WTC11 (cell line): ENCODE measurements around the gene GALNT6. TPM values are rescaled to one million over a fixed set of nuclear protein-coding genes. Genes with fewer than 3 reads are reported as not detected.

Experiments used
- ATAC-seq: fragments of 200-7000 bp; cut with Tn5 transposase; 2 replicates; pipeline ENCODE4 v1.10.0; 2021; ENCODE audit warnings: mild to moderate bottlenecking, moderate library complexity
- CTCF ChIA-PET: fragments of 300-600 bp; sonication (Branson Sonifier 250); formaldehyde crosslinking; loops from one replicate; lab custom pipeline; 2021; ENCODE audit warnings: antibody characterized with exemption; lab: Charles Lee
- POLR2A ChIA-PET: fragments of 350-600 bp; sonication (Branson Sonifier 250); formaldehyde crosslinking; loops from one replicate; lab custom pipeline; 2021; ENCODE audit warnings: antibody characterized with exemption; lab: Charles Lee
- DNase-seq: peaks from one replicate; pipeline ENCODE4 v3.0.0; 2021; ENCODE audit warnings: low spot score
- H3K27ac Mint-ChIP-seq: 2 replicates; pipeline ENCODE4 v1.8.0; 2021; ENCODE audit warnings: mixed read lengths
- H3K27me3 Mint-ChIP-seq: 2 replicates; pipeline ENCODE4 v1.8.0; 2021; ENCODE audit warnings: low read depth, mild to moderate bottlenecking, moderate library complexity, mixed read lengths
- H3K36me3 Mint-ChIP-seq: 2 replicates; pipeline ENCODE4 v1.8.0; 2021; ENCODE audit warnings: mixed read lengths
- H3K4me1 Mint-ChIP-seq: 2 replicates; pipeline ENCODE4 v1.8.0; 2022; ENCODE audit warnings: mixed read lengths
- H3K4me3 Mint-ChIP-seq: 2 replicates; pipeline ENCODE4 v1.8.0; 2021; ENCODE audit warnings: mild to moderate bottlenecking, moderate library complexity, mixed read lengths
- H3K9me3 Mint-ChIP-seq: 2 replicates; pipeline ENCODE4 v1.8.0; 2021; ENCODE audit warnings: mixed read lengths
- ESRRA ChIP-seq: sonication (generic); formaldehyde crosslinking; IDR thresholded peaks from 2 replicates; pipeline ENCODE4 v1.8.1; 2022; ENCODE audit warnings: mild to moderate bottlenecking, missing genetic modification reagents, borderline replicate concordance
- FOXP1 ChIP-seq: sonication (generic); formaldehyde crosslinking; IDR thresholded peaks from 2 replicates; pipeline ENCODE4 v1.8.0; 2022; ENCODE audit warnings: missing genetic modification reagents, mild to moderate bottlenecking, moderate library complexity, borderline replicate concordance
- KAT7 ChIP-seq: sonication (generic); formaldehyde crosslinking; IDR thresholded peaks from 2 replicates; pipeline ENCODE4 v1.8.1; 2023; ENCODE audit warnings: missing genetic modification reagents, mild to moderate bottlenecking, borderline replicate concordance
- MXD4 ChIP-seq: fragments of 250-450 bp; sonication (Bioruptor Pico); IDR thresholded peaks from 2 replicates; pipeline ENCODE4 v1.8.0; 2021; ENCODE audit warnings: mild to moderate bottlenecking, moderate library complexity, borderline replicate concordance
- MYBL2 ChIP-seq: sonication (generic); formaldehyde crosslinking; IDR thresholded peaks from 2 replicates; pipeline ENCODE4 v1.8.1; 2023; ENCODE audit warnings: mild to moderate bottlenecking, moderate library complexity, missing genetic modification reagents
- OVOL2 ChIP-seq: fragments of 250-450 bp; sonication (Bioruptor Pico); IDR thresholded peaks from 2 replicates; pipeline ENCODE4 v1.9.0; 2021; ENCODE audit warnings: mild to moderate bottlenecking, borderline replicate concordance
- SP1 ChIP-seq: sonication (generic); formaldehyde crosslinking; conservative IDR thresholded peaks from 2 replicates; pipeline ENCODE4 v1.8.1; 2022; ENCODE audit warnings: missing genetic modification reagents
- TCF7 ChIP-seq: sonication (generic); formaldehyde crosslinking; IDR thresholded peaks from 2 replicates; pipeline ENCODE4 v1.8.0; 2022; ENCODE audit warnings: mild to moderate bottlenecking, low read depth, missing genetic modification reagents, moderate library complexity
- TEAD1 ChIP-seq: sonication (generic); formaldehyde crosslinking; IDR thresholded peaks from 2 replicates; pipeline ENCODE4 v1.8.0; 2022; ENCODE audit warnings: mild to moderate bottlenecking, missing genetic modification reagents
- TP53 ChIP-seq: sonication (generic); formaldehyde crosslinking; IDR thresholded peaks from 2 replicates; pipeline ENCODE4 v1.8.1; 2023; ENCODE audit warnings: mild to moderate bottlenecking, missing genetic modification reagents
- ZNF671 ChIP-seq: fragments of 250-450 bp; sonication (Bioruptor Pico); IDR thresholded peaks from 2 replicates; pipeline ENCODE4 v1.8.0; 2021; ENCODE audit warnings: mild to moderate bottlenecking
- total RNA-seq: library from RNA; stranded (reverse); gene quantifications from 3 replicates; pipeline ENCODE4 v1.2.3, GENCODE V29; 2021
- TF ChIP-seq, protein P1 (sequence below): sonication (generic); formaldehyde crosslinking; IDR thresholded peaks from 2 replicates; pipeline ENCODE4 v1.8.1; 2022; ENCODE audit warnings: mild to moderate bottlenecking, moderate library complexity, missing genetic modification reagents
- TF ChIP-seq, protein P2 (sequence below): fragments of 200-600 bp; IDR thresholded peaks from 2 replicates; pipeline ENCODE4 v1.8.0; 2022; ENCODE audit warnings: antibody characterized with exemption
- TF ChIP-seq, protein P3 (sequence below): sonication (generic); formaldehyde crosslinking; IDR thresholded peaks from 2 replicates; pipeline ENCODE4 v1.8.1; 2022; ENCODE audit warnings: low read depth, missing genetic modification reagents, borderline replicate concordance
- TF ChIP-seq, protein P4 (sequence below): fragments of 250-450 bp; sonication (Bioruptor Pico); IDR thresholded peaks from 2 replicates; pipeline ENCODE4 v1.9.0; 2021; ENCODE audit warnings: mild to moderate bottlenecking
- TF ChIP-seq, protein P5 (sequence below): sonication (generic); formaldehyde crosslinking; IDR thresholded peaks from 2 replicates; pipeline ENCODE4 v1.8.0; 2022; ENCODE audit warnings: missing genetic modification reagents
- TF ChIP-seq, protein P6 (sequence below): fragments of 250-450 bp; sonication (Bioruptor Pico); conservative IDR thresholded peaks from 2 replicates; pipeline ENCODE4 v1.9.0; 2021; ENCODE audit warnings: mild to moderate bottlenecking
- TF ChIP-seq, protein P7 (sequence below): sonication (generic); formaldehyde crosslinking; conservative IDR thresholded peaks from 2 replicates; pipeline ENCODE4 v1.8.1; 2023; ENCODE audit warnings: mild to moderate bottlenecking, low read depth, missing genetic modification reagents, moderate library complexity

GALNT6 gene
- total RNA-seq, 1 experiment from 2014 or later = 18.3 TPM

DNA sequence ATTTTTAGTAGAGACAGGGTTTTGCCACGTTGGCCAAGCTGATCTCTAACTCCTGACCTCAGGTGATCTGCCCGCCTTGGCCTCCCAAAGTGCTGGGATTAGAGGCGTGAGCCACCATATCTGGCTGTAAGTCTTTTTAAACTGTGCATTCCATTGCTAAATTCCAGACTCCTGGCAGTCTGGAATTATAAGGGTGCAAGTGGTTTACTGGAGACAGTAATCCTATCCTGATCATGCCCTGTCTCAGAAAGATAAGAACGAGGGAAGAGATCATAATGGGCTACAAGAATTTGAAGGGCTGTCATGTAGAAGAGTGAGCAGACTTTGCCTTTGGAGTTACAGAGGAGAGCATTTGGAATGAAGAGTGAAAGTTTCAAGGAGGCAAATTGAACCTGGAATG lies 26.6 kb upstream of the GALNT6 start:
- no peak for TF ChIP-seq SP1 (CRISPR knock-in tag)
- TF ChIP-seq, protein P1, sequence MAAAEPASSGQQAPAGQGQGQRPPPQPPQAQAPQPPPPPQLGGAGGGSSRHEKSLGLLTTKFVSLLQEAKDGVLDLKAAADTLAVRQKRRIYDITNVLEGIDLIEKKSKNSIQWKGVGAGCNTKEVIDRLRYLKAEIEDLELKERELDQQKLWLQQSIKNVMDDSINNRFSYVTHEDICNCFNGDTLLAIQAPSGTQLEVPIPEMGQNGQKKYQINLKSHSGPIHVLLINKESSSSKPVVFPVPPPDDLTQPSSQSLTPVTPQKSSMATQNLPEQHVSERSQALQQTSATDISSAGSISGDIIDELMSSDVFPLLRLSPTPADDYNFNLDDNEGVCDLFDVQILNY (CRISPR knock-in tag) = no peak
- no peak for TF ChIP-seq TCF7 (CRISPR knock-in tag)
- no peak for TF ChIP-seq MYBL2 (CRISPR knock-in tag)
- no peak for TF ChIP-seq ZNF671 (CRISPR knock-in tag)
- no peak for TF ChIP-seq TEAD1 (CRISPR knock-in tag)
- TF ChIP-seq MXD4 (CRISPR knock-in tag) = no peak
- no peak for TF ChIP-seq OVOL2
- TF ChIP-seq, protein P2, sequence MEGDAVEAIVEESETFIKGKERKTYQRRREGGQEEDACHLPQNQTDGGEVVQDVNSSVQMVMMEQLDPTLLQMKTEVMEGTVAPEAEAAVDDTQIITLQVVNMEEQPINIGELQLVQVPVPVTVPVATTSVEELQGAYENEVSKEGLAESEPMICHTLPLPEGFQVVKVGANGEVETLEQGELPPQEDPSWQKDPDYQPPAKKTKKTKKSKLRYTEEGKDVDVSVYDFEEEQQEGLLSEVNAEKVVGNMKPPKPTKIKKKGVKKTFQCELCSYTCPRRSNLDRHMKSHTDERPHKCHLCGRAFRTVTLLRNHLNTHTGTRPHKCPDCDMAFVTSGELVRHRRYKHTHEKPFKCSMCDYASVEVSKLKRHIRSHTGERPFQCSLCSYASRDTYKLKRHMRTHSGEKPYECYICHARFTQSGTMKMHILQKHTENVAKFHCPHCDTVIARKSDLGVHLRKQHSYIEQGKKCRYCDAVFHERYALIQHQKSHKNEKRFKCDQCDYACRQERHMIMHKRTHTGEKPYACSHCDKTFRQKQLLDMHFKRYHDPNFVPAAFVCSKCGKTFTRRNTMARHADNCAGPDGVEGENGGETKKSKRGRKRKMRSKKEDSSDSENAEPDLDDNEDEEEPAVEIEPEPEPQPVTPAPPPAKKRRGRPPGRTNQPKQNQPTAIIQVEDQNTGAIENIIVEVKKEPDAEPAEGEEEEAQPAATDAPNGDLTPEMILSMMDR = no peak
- TF ChIP-seq KAT7 (CRISPR knock-in tag) = no peak
- TF ChIP-seq, protein P3, sequence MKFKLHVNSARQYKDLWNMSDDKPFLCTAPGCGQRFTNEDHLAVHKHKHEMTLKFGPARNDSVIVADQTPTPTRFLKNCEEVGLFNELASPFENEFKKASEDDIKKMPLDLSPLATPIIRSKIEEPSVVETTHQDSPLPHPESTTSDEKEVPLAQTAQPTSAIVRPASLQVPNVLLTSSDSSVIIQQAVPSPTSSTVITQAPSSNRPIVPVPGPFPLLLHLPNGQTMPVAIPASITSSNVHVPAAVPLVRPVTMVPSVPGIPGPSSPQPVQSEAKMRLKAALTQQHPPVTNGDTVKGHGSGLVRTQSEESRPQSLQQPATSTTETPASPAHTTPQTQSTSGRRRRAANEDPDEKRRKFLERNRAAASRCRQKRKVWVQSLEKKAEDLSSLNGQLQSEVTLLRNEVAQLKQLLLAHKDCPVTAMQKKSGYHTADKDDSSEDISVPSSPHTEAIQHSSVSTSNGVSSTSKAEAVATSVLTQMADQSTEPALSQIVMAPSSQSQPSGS (CRISPR knock-in tag) = no peak
- TF ChIP-seq, protein P4, sequence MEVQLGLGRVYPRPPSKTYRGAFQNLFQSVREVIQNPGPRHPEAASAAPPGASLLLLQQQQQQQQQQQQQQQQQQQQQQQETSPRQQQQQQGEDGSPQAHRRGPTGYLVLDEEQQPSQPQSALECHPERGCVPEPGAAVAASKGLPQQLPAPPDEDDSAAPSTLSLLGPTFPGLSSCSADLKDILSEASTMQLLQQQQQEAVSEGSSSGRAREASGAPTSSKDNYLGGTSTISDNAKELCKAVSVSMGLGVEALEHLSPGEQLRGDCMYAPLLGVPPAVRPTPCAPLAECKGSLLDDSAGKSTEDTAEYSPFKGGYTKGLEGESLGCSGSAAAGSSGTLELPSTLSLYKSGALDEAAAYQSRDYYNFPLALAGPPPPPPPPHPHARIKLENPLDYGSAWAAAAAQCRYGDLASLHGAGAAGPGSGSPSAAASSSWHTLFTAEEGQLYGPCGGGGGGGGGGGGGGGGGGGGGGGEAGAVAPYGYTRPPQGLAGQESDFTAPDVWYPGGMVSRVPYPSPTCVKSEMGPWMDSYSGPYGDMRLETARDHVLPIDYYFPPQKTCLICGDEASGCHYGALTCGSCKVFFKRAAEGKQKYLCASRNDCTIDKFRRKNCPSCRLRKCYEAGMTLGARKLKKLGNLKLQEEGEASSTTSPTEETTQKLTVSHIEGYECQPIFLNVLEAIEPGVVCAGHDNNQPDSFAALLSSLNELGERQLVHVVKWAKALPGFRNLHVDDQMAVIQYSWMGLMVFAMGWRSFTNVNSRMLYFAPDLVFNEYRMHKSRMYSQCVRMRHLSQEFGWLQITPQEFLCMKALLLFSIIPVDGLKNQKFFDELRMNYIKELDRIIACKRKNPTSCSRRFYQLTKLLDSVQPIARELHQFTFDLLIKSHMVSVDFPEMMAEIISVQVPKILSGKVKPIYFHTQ (CRISPR knock-in tag) = no peak
- no peak for TF ChIP-seq TP53 (CRISPR knock-in tag)
- TF ChIP-seq, protein P5, sequence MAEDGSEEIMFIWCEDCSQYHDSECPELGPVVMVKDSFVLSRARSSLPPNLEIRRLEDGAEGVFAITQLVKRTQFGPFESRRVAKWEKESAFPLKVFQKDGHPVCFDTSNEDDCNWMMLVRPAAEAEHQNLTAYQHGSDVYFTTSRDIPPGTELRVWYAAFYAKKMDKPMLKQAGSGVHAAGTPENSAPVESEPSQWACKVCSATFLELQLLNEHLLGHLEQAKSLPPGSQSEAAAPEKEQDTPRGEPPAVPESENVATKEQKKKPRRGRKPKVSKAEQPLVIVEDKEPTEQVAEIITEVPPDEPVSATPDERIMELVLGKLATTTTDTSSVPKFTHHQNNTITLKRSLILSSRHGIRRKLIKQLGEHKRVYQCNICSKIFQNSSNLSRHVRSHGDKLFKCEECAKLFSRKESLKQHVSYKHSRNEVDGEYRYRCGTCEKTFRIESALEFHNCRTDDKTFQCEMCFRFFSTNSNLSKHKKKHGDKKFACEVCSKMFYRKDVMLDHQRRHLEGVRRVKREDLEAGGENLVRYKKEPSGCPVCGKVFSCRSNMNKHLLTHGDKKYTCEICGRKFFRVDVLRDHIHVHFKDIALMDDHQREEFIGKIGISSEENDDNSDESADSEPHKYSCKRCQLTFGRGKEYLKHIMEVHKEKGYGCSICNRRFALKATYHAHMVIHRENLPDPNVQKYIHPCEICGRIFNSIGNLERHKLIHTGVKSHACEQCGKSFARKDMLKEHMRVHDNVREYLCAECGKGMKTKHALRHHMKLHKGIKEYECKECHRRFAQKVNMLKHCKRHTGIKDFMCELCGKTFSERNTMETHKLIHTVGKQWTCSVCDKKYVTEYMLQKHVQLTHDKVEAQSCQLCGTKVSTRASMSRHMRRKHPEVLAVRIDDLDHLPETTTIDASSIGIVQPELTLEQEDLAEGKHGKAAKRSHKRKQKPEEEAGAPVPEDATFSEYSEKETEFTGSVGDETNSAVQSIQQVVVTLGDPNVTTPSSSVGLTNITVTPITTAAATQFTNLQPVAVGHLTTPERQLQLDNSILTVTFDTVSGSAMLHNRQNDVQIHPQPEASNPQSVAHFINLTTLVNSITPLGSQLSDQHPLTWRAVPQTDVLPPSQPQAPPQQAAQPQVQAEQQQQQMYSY (CRISPR knock-in tag) = no peak
- no peak for TF ChIP-seq FOXP1 (CRISPR knock-in tag)
- TF ChIP-seq, protein P6, sequence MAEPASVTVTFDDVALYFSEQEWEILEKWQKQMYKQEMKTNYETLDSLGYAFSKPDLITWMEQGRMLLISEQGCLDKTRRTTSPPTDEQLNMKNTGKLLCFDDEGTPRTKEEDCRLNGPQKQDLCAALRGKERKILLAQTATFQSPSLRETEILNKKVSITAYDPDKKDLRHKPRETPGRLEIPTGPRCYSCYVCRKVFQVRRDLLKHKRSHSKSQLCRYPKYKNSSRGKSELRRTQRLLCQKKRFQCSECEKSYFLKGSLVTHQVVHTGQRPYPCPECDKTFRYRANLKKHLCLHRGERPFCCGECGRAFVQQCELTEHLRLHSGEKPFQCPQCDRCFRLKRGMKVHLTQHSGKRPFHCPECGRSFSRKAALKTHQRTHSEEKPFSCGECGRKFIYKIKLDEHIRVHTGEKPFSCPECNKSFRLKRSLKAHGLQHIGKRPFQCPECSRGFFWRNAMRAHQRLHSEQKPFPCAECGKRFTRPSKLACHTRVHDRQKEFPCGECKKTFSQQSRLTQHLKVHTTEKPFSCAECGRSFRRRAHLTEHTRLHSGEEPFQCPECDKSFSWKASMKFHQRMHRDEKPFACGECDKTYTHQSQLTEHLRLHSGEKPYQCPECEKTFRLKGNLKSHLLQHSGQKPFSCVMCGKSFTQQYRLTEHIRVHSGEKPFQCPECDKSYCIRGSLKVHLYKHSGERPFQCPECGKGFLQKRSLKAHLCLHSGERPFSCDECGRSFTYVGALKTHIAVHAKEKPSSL = no peak
- TF ChIP-seq, protein P7, sequence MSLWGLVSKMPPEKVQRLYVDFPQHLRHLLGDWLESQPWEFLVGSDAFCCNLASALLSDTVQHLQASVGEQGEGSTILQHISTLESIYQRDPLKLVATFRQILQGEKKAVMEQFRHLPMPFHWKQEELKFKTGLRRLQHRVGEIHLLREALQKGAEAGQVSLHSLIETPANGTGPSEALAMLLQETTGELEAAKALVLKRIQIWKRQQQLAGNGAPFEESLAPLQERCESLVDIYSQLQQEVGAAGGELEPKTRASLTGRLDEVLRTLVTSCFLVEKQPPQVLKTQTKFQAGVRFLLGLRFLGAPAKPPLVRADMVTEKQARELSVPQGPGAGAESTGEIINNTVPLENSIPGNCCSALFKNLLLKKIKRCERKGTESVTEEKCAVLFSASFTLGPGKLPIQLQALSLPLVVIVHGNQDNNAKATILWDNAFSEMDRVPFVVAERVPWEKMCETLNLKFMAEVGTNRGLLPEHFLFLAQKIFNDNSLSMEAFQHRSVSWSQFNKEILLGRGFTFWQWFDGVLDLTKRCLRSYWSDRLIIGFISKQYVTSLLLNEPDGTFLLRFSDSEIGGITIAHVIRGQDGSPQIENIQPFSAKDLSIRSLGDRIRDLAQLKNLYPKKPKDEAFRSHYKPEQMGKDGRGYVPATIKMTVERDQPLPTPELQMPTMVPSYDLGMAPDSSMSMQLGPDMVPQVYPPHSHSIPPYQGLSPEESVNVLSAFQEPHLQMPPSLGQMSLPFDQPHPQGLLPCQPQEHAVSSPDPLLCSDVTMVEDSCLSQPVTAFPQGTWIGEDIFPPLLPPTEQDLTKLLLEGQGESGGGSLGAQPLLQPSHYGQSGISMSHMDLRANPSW (CRISPR knock-in tag) = no peak
- TF ChIP-seq ESRRA (CRISPR knock-in tag) = no peak
- Mint-ChIP-seq H3K4me3 (no peak overlapping the region), H3K9me3 (no peaks in the 10 kb centered on the region), H3K4me1 (peaks cover 40% of the 10 kb centered on the region), H3K36me3 (no peaks in the 10 kb centered on the region), H3K27ac (peak overlapping the region; percentile 1), H3K27me3 (no peaks in the 10 kb centered on the region)
- ChIA-PET POLR2A (no interaction called here), CTCF (no interaction called here)
- no peak for DNase-seq
- no peak for ATAC-seq
